WERI-Rb-1 (cell line): ENCODE data around the gene CYB5R2.
A peak's percentile ranks its signal among the peaks of the same experiment; 100 is the strongest.

Experiments
- DNase-seq: peaks from one replicate; pipeline ENCODE4 v3.0.0-alpha.2; 2020
- H3K27ac ChIP-seq: fragments of 250-450 bp; sonication (Bioruptor Pico); 2 replicates; pipeline ENCODE4 v1.5.1; 2020; ENCODE audit warnings: mild to moderate bottlenecking, moderate library complexity
- H3K27me3 ChIP-seq: fragments of 250-450 bp; sonication (Bioruptor Pico); 2 replicates; pipeline ENCODE4 v1.5.1; 2021; ENCODE audit warnings: mild to moderate bottlenecking, low read depth, moderate library complexity; ENCODE audit not compliant: insufficient read depth, severe bottlenecking
- H3K36me3 ChIP-seq: fragments of 250-450 bp; sonication (Bioruptor Pico); 2 replicates; pipeline ENCODE4 v1.5.1; 2020; ENCODE audit warnings: mild to moderate bottlenecking, moderate library complexity
- H3K4me3 ChIP-seq: 2 replicates; pipeline ENCODE4 v1.5.1; 2011; ENCODE audit warnings: low read depth, mild to moderate bottlenecking, control low read depth, low read length
- H3K9me3 ChIP-seq: fragments of 250-450 bp; sonication (Bioruptor Pico); 2 replicates; pipeline ENCODE4 v1.5.1; 2021; ENCODE audit warnings: mild to moderate bottlenecking, moderate library complexity; ENCODE audit not compliant: severe bottlenecking
- TF ChIP-seq, protein P1 (sequence below): IDR thresholded peaks from 2 replicates; pipeline ENCODE4 v1.5.1; 2011; ENCODE audit warnings: low read depth, mild to moderate bottlenecking, control low read depth, inconsistent platforms, low read length

The CYB5R2 gene

GRCh38 chr11:7694235-7694634, 20.9 kb upstream of the CYB5R2 start:
- Histone ChIP-seq H3K4me3 (no peak overlapping the region), H3K36me3 (no peaks in the 10 kb centered on the region), H3K9me3 (peaks cover 2% of the 10 kb centered on the region), H3K27me3 (peaks cover 57% of the 10 kb centered on the region), H3K27ac (no peak overlapping the region)
- no peak for DNase-seq
- TF ChIP-seq, protein P1, sequence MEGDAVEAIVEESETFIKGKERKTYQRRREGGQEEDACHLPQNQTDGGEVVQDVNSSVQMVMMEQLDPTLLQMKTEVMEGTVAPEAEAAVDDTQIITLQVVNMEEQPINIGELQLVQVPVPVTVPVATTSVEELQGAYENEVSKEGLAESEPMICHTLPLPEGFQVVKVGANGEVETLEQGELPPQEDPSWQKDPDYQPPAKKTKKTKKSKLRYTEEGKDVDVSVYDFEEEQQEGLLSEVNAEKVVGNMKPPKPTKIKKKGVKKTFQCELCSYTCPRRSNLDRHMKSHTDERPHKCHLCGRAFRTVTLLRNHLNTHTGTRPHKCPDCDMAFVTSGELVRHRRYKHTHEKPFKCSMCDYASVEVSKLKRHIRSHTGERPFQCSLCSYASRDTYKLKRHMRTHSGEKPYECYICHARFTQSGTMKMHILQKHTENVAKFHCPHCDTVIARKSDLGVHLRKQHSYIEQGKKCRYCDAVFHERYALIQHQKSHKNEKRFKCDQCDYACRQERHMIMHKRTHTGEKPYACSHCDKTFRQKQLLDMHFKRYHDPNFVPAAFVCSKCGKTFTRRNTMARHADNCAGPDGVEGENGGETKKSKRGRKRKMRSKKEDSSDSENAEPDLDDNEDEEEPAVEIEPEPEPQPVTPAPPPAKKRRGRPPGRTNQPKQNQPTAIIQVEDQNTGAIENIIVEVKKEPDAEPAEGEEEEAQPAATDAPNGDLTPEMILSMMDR, result no peak

DNA sequence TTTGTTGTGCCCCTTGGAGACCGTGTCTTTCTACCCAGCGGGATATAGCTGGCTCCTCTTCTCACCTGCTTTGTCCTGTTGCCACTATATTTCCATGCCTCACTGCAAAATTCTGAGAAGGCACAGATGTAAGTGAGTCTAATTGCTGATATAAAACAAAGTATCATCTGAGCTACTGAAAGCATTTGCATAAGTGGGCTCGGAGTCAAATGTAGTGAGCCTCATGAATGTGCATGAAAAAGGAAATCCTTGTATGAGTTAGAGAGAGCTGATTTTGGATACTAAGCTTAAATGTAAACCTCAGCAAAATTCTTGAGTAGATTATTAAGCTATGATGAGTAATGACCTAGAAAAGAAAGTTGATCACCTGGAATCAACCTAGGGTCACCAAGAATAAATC, 19.1 kb upstream of the CYB5R2 start:
- Histone ChIP-seq H3K36me3 (no peaks in the 10 kb centered on the region), H3K4me3 (no peak overlapping the region), H3K9me3 (peaks cover 2% of the 10 kb centered on the region), H3K27ac (no peak overlapping the region), H3K27me3 (peaks cover 47% of the 10 kb centered on the region)
- DNase-seq, result no peak
- TF ChIP-seq, protein P1, result no peak

- H3K36me3 ChIP-seq, result no peaks in the 10 kb centered on the region
- TF ChIP-seq, protein P1, result no peak
- H3K27ac ChIP-seq, result no peak overlapping the region
- no peak for DNase-seq
- peaks cover 2% of the 10 kb centered on the region for H3K9me3 ChIP-seq
- peaks cover 46% of the 10 kb centered on the region for H3K27me3 ChIP-seq
- H3K4me3 ChIP-seq, result no peak overlapping the region
Observed at GRCh38 chr11:7691759-7692350, 18.6 kb upstream of the CYB5R2 start.

DNA sequence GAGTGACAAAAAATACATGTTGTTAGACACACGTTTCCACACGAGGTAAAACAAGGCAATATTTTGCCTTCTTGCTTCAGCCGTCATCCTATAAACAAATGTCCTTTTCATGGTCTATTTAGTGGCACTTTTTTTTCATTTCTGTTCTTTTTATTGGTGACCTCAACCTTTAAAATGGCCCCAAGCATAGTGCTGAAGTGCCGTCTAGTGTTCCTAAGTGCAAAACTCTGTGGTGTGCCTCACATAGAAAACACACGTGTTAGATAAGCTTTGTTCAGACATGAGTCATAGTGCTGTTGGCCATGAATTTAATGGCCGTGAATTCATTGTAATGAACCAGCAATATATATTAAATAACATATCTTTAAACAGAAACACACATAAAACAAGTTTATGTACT, 17.3 kb upstream of the CYB5R2 start:
- H3K36me3 ChIP-seq, result no peaks in the 10 kb centered on the region
- TF ChIP-seq, protein P1, result no peak
- no peak overlapping the region for H3K27ac ChIP-seq
- no peak for DNase-seq
- peaks cover 54% of the 10 kb centered on the region for H3K27me3 ChIP-seq
- H3K9me3 ChIP-seq, result peaks cover 2% of the 10 kb centered on the region
- no peak overlapping the region for H3K4me3 ChIP-seq

- DNase-seq, result no peak
- H3K4me3 ChIP-seq, result no peak overlapping the region
- peaks cover 65% of the 10 kb centered on the region for H3K27me3 ChIP-seq
- no peak overlapping the region for H3K27ac ChIP-seq
- TF ChIP-seq, protein P1, result no peak
- no peaks in the 10 kb centered on the region for H3K9me3 ChIP-seq
- no peaks in the 10 kb centered on the region for H3K36me3 ChIP-seq
Observed at GRCh38 chr11:7689239-7689638, 15.9 kb upstream of the CYB5R2 start.

DNA sequence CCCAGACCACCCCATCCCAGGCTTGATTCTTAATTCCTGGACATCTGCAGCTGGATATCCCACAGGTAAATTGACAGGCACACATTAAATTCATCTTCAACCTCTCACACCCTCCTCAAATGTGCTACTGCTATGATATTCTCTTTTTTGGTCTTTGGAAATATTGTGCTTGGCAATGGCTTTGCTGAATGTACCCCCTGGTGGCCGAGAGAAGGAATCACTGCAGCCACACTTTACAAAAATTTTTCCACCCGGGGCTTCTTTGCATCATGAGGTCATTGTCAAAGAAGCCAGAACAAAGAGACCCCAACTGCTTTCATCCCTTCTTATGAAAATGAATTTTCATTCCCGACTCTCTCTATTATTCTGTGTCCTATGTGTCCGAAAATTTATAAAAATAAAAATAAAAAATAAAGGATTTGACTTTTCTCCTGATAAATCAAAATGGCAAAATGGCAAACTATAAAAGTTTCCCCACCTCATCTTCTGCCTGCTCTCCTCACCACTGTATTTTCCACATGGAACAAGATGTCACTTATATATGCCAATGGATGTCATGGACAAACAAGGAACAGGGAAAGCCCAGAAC, 15.0 kb upstream of the CYB5R2 start:
- DNase-seq, result no peak
- H3K9me3 ChIP-seq, result no peaks in the 10 kb centered on the region
- no peak overlapping the region for H3K4me3 ChIP-seq
- peaks cover 65% of the 10 kb centered on the region for H3K27me3 ChIP-seq
- H3K27ac ChIP-seq, result no peak overlapping the region
- TF ChIP-seq, protein P1, result peak; percentile 64
- no peaks in the 10 kb centered on the region for H3K36me3 ChIP-seq
